Naive thymus-derived CD4-positive, alpha-beta T cell (primary cell): ENCODE measurements around the gene SNAPC2. TPM values are rescaled to one million over a fixed set of nuclear protein-coding genes. Genes with fewer than 3 reads are reported as not detected.

Source experiments
- ATAC-seq: fragments of 150-1000 bp; cut with Tn5 transposase; 2 replicates; pipeline ENCODE4 v1.10.0; 2021; ENCODE audit warnings: mild to moderate bottlenecking, moderate library complexity
- CTCF ChIA-PET: fragments of 350-600 bp; sonication (Branson Sonifier 250); formaldehyde crosslinking; loops from one replicate; lab custom pipeline; 2021; ENCODE audit warnings: antibody characterized with exemption; lab: Charles Lee
- POLR2A ChIA-PET: fragments of 350-600 bp; sonication (Branson Sonifier 250); formaldehyde crosslinking; loops from one replicate; lab custom pipeline; 2021; ENCODE audit warnings: antibody characterized with exemption, inconsistent platforms; lab: Charles Lee
- DNase-seq, 9 donors: peaks; one replicate each; pipeline versions ENCODE4 v3.0.0 to v3.0.0-alpha.2; 2020 to 2022; ENCODE audit warnings: mixed read lengths in 1 of 9
- H3K27ac ChIP-seq: one replicate; pipeline ENCODE4 v1.7.0; 2013; ENCODE audit warnings: mild to moderate bottlenecking, low read depth, low read length, moderate library complexity
- H3K27me3 ChIP-seq, 2 donors: one replicate each; pipeline ENCODE4 v1.7.0; 2013; ENCODE audit warnings: low read length in 2 of 2, mild to moderate bottlenecking in 2 of 2, moderate library complexity in 2 of 2; ENCODE audit not compliant: control insufficient read depth in 2 of 2, insufficient read depth in 2 of 2
- H3K36me3 ChIP-seq, 3 experiments: 1 replicate in 2 of 3; 2 replicates in 1 of 3; pipeline ENCODE4 v1.7.0; 2013; ENCODE audit warnings: low read length in 3 of 3, mild to moderate bottlenecking in 3 of 3, moderate library complexity in 1 of 3; ENCODE audit not compliant: insufficient read depth in 3 of 3, control insufficient read depth in 2 of 3
- H3K4me1 ChIP-seq, 2 donors: one replicate each; pipeline ENCODE4 v1.7.0; 2013; ENCODE audit warnings: low read length in 2 of 2, mild to moderate bottlenecking in 2 of 2, moderate library complexity in 1 of 2; ENCODE audit not compliant: control insufficient read depth in 2 of 2, insufficient read depth in 2 of 2
- H3K4me3 ChIP-seq: 2 replicates; pipeline ENCODE4 v1.7.0; 2013; ENCODE audit warnings: mild to moderate bottlenecking, low read length
- H3K9me3 ChIP-seq, 3 experiments: 1 replicate in 2 of 3; 2 replicates in 1 of 3; pipeline ENCODE4 v1.7.0; 2013; ENCODE audit warnings: low read length in 3 of 3; ENCODE audit not compliant: control insufficient read depth in 2 of 3
- H3K27ac Mint-ChIP-seq, 9 donors: one replicate each; pipeline ENCODE4 v1.8.0; 2020 to 2022; ENCODE audit warnings: mixed read lengths in 9 of 9, mild to moderate bottlenecking in 8 of 9, moderate library complexity in 5 of 9, inconsistent platforms in 2 of 9
- H3K27me3 Mint-ChIP-seq, 5 donors: one replicate each; pipeline ENCODE4 v1.8.0; 2021 to 2022; ENCODE audit warnings: mixed read lengths in 5 of 5, mild to moderate bottlenecking in 1 of 5
- H3K36me3 Mint-ChIP-seq, 5 donors: one replicate each; pipeline ENCODE4 v1.8.0; 2020 to 2022; ENCODE audit warnings: mixed read lengths in 5 of 5, mild to moderate bottlenecking in 3 of 5, inconsistent platforms in 1 of 5
- H3K4me1 Mint-ChIP-seq, 7 donors: one replicate each; pipeline ENCODE4 v1.8.0; 2020 to 2022; ENCODE audit warnings: mixed read lengths in 7 of 7, mild to moderate bottlenecking in 3 of 7, inconsistent platforms in 1 of 7
- H3K4me3 Mint-ChIP-seq, 10 donors: one replicate each; pipeline ENCODE4 v1.8.0; 2020 to 2022; ENCODE audit warnings: mild to moderate bottlenecking in 10 of 10, mixed read lengths in 10 of 10, moderate library complexity in 6 of 10, inconsistent platforms in 2 of 10
- H3K9me3 Mint-ChIP-seq, 11 donors: one replicate each; pipeline ENCODE4 v1.8.0; 2020 to 2022; ENCODE audit warnings: mixed read lengths in 11 of 11, mild to moderate bottlenecking in 4 of 11, inconsistent platforms in 1 of 11, moderate library complexity in 1 of 11
- intact Hi-C, 2 donors: fragments of 100-400 bp; cut with micrococcal nuclease; formaldehyde crosslinking; loops; one replicate each; pipeline ENCODE4 v1.15.1; 2023
- polyA plus RNA-seq, 2 donors: library from polyadenylated mRNA; unstranded; fragments of 300-500 nt; fragmentation: Illumina TruSeq; gene quantifications; one replicate each; pipeline ENCODE4 v1.2.3, GENCODE V29; 2021
- total RNA-seq, 6 experiments: library from RNA in 5 of 6; stranded (reverse) in 5 of 6; gene quantifications; 1 replicate in 5 of 6; 2 replicates in 1 of 6; pipeline ENCODE4 v1.2.3 and lab custom pipeline; 2021 to 2026

SNAPC2 gene
- total and polyA plus RNA-seq, 7 experiments from 2014 or later: 11.5 to 24.4 (median 18.2) TPM

DNA sequence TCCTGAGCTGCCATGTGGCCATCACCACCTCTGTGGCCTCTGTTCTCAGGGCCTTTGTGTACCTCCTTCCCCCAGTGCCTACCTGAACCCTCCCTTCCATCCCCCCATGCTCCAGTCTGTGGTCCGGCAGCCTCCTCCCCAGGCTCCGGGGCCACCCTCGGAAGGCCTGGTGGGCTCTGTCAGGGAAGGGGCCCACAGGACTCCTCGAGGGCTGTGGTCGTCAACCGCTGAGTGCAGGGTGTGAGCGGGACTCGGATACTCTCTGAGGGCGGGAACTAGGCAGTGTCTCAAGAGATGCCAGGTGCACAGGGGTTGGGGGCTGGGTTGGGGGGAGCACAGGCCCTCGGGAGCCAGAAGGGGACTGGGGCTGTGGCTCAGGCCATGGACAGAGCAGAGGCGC lies 12.6 kb upstream of the SNAPC2 start:
- ChIA-PET CTCF (interaction anchor here (1.3 kb wide), 1 partner anchor 10 kb away, joined by 3 read pairs; no protein-coding TSS in a partner anchor), POLR2A (interaction anchor here (0.7 to 1.6 kb wide), 2 partner anchors 13 to 247 kb away, joined by 3 to 8 read pairs; partner anchors contain the start of gene SNAPC2)
- no peak for ATAC-seq
- DNase-seq: no peak
- Histone ChIP-seq H3K27me3 (no peaks in the 10 kb centered on the region), H3K4me1 (peaks cover 19 to 22% of the 10 kb centered on the region in 2 donors), H3K4me3 (no peak overlapping the region), H3K27ac (no peak overlapping the region), H3K9me3 (no peaks in the 10 kb centered on the region), H3K36me3 (peaks cover 0 to 56% (median 4%) of the 10 kb centered on the region in 3 experiments)
- peaks cover 0 to 8% (median 0%) of the 10 kb centered on the region in 11 donors for H3K9me3 Mint-ChIP-seq
- H3K36me3 Mint-ChIP-seq: peaks cover 0 to 24% (median 7%) of the 10 kb centered on the region in 5 donors
- H3K4me1 Mint-ChIP-seq: peaks cover 12 to 35% (median 26%) of the 10 kb centered on the region in 7 donors
- H3K4me3 Mint-ChIP-seq: peak overlapping the region in 1 of 10 donors; percentile 23
- intact Hi-C loops: no loop called here
- peaks cover 0 to 3% (median 0%) of the 10 kb centered on the region in 5 donors for H3K27me3 Mint-ChIP-seq
- no peak overlapping the region for H3K27ac Mint-ChIP-seq

DNA sequence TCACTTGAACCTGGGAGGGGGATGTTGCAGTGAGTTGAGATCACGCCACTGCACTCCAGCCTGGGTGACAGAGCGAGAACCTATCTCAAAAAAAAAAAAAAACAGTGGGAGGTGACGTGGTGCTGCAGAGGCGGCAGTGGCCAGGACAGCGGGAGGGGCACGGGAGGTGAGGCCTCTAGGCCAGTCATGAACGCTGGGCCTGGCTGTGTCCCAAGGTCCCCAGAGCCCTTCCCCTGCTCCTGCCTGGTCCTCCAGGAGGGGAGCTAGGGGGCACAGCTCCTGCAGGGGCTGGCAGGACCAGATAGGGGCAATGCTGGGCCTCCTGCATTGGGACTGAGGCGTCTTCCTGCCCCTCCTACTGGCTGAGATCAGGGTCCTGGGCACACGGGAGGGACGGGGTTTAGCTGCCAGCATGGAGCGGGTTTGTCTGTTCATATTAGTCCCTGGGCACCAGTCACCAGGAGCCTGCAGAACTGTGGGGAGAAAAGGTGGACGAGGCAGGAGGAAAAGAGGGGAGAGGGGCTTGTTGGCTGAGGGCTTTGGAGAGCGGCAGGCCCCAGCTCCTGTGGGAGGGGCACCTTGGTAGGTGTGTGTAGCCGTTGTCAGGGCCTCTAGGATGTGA lies 11.9 kb upstream of the SNAPC2 start:
- no peak for ATAC-seq
- POLR2A ChIA-PET: interaction anchor here (0.6 to 1.6 kb wide), 3 partner anchors 12 to 247 kb away, joined by 3 to 8 read pairs (median 4); partner anchors contain the start of gene SNAPC2
- peaks cover 12 to 33% (median 25%) of the 10 kb centered on the region in 7 donors for H3K4me1 Mint-ChIP-seq
- peaks cover 0 to 3% (median 0%) of the 10 kb centered on the region in 5 donors for H3K27me3 Mint-ChIP-seq
- CTCF ChIA-PET: interaction anchor here (1.3 kb wide), 1 partner anchor 10 kb away, joined by 3 read pairs; no protein-coding TSS in a partner anchor
- H3K4me3 Mint-ChIP-seq: peak overlapping the region in 1 of 10 donors; percentile 23
- intact Hi-C loops: no loop called here
- H3K27me3 ChIP-seq: no peaks in the 10 kb centered on the region
- H3K9me3 Mint-ChIP-seq: peaks cover 0 to 5% (median 0%) of the 10 kb centered on the region in 11 donors
- DNase-seq: no peak
- no peak overlapping the region for H3K4me3 ChIP-seq
- H3K36me3 ChIP-seq: peaks cover 0 to 62% (median 4%) of the 10 kb centered on the region in 3 experiments
- peaks cover 15 to 17% of the 10 kb centered on the region in 2 donors for H3K4me1 ChIP-seq
- no peak overlapping the region for H3K27ac Mint-ChIP-seq
- no peaks in the 10 kb centered on the region for H3K9me3 ChIP-seq
- H3K36me3 Mint-ChIP-seq: peaks cover 5 to 29% (median 12%) of the 10 kb centered on the region in 5 donors
- H3K27ac ChIP-seq: no peak overlapping the region

DNA sequence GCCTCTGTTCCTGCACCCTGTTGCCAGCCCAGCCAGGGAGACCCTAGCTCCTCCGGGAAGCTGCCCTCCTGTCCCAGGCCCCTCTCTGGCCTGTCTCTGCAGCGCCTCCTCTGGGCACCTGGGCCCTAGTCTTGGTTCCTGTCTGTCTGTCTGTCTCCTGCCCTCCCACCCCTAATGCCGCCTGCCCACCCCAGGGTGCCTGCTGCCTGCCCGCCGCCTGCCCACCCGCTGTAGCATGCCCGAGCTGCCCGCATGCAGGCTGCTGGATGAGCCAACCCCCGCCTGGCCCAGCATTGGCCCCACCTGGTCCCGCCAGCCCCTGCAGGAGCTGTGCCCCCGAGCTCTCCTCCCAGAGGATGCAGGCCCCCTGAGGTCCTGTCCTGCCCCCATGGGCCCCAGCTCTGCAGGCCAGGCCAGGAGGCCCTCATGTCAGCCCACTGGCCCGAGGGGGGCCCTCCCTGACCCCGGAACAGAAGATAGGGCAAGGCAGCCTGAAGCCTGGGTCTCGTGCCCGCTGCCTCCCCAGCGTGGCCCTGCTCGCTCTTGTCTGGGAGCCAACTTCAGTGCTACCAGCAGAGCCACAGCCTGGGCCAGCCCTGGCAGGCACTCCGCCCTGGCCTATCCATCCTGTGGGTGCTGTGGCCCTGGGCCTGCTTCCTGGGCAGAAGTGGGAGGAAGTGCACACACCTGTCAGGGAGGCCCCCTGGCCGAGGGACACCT lies 11.2 kb upstream of the SNAPC2 start:
- POLR2A ChIA-PET: interaction anchor here (0.6 to 1.6 kb wide), 2 partner anchors 11 to 19 kb away, joined by 4 to 8 read pairs; partner anchors contain the start of gene SNAPC2
- intact Hi-C loops: no loop called here
- peaks cover 0 to 2% (median 0%) of the 10 kb centered on the region in 11 donors for H3K9me3 Mint-ChIP-seq

DNA sequence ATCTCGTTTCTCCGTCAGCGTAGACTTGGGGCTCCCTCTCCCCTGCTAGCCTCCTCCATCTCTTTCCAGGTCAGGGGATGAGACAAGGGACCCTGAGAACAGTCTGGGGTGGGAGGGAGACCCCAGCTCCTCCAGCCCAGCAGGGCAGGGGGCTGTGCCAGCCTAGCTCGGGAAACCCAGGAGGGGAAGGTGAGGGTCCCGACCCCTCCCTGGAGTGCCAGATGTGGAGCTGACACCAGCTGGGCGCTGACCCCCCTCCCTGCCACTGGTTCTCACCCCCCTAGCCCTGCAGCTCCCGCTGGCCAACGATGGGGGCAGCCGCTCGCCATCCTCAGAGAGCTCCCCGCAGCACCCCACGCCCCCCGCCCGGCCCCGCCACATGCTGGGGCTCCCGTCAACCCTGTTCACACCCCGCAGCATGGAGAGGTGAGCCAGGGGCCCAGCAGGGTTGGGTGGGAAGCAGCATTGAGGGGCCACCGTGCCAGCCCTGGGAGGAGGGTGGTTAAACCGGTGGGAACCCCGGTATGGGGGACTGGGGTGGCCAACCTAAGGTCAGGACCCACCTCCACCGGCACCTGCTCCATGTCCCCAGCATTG lies 10.6 kb upstream of the SNAPC2 start:
- Mint-ChIP-seq H3K36me3 (peaks cover 5 to 29% (median 10%) of the 10 kb centered on the region in 5 donors), H3K4me1 (peaks cover 12 to 31% (median 20%) of the 10 kb centered on the region in 7 donors), H3K27ac (no peak overlapping the region), H3K27me3 (peaks cover 0 to 4% (median 0%) of the 10 kb centered on the region in 5 donors), H3K4me3 (no peak overlapping the region), H3K9me3 (peaks cover 0 to 2% (median 0%) of the 10 kb centered on the region in 11 donors)
- H3K4me1 ChIP-seq: peaks cover 11 to 12% of the 10 kb centered on the region in 2 donors
- DNase-seq (no peak), ATAC-seq (no peak)
- H3K4me3 ChIP-seq: no peak overlapping the region
- POLR2A ChIA-PET: no interaction called here
- no peak overlapping the region for H3K27ac ChIP-seq
- CTCF ChIA-PET: no interaction called here
- no peaks in the 10 kb centered on the region for H3K27me3 ChIP-seq
- no peaks in the 10 kb centered on the region for H3K9me3 ChIP-seq
- H3K36me3 ChIP-seq: peaks cover 0 to 63% (median 4%) of the 10 kb centered on the region in 3 experiments
- intact Hi-C loops: loop anchor here in 1 of 2 donors (10.0 kb wide), 1 partner anchor 1795 kb away; the partner anchor contains the start of gene RFX2

More for the DNA sequence above, 11.2 kb upstream of the SNAPC2 start:
- no peak overlapping the region for H3K4me3 ChIP-seq
- CTCF ChIA-PET: interaction anchor here (1.3 kb wide), 1 partner anchor 9 kb away, joined by 3 read pairs; no protein-coding TSS in a partner anchor
- H3K27ac ChIP-seq: no peak overlapping the region
- Mint-ChIP-seq H3K4me3 (no peak overlapping the region), H3K27ac (no peak overlapping the region), H3K36me3 (peaks cover 5 to 29% (median 11%) of the 10 kb centered on the region in 5 donors), H3K27me3 (no peaks in the 10 kb centered on the region), H3K4me1 (peaks cover 12 to 33% (median 21%) of the 10 kb centered on the region in 7 donors)
- peaks cover 0 to 63% (median 4%) of the 10 kb centered on the region in 3 experiments for H3K36me3 ChIP-seq
- DNase-seq: no peak
- no peak for ATAC-seq
- H3K27me3 ChIP-seq: no peaks in the 10 kb centered on the region
- no peaks in the 10 kb centered on the region for H3K9me3 ChIP-seq
- H3K4me1 ChIP-seq: peaks cover 15 to 17% of the 10 kb centered on the region in 2 donors

DNA sequence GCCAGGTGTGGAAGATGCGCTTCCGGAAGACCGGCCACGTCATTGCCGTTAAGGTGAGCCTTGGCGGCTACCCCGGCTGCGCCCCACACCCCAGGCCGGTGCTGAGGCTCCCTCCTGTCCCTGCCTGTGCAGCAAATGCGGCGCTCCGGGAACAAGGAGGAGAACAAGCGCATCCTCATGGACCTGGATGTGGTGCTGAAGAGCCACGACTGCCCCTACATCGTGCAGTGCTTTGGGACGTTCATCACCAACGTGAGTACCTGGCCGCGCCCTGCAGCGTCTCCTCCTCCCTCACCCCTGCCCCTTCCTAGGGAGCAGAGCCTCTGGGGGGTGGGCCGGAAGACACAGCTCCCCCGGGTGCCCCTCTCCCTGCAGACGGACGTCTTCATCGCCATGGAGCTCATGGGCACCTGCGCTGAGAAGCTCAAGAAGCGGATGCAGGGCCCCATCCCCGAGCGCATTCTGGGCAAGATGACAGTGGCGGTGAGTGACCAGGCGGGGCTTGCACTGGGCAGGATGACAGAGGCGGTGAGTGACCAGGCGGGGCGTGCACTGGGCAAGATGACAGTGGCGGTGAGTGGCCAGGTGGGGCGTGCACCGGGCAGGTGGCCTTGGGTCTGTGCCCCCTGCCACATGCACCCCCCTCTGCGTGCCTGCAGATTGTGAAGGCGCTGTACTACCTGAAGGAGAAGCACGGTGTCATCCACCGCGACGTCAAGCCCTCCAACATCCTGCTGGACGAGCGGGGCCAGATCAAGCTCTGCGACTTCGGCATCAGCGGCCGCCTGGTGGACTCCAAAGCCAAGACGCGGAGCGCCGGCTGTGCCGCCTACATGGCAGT lies 9.6 kb upstream of the SNAPC2 start:
- H3K36me3 Mint-ChIP-seq: peaks cover 4 to 22% (median 10%) of the 10 kb centered on the region in 5 donors
- Histone ChIP-seq H3K4me3 (no peak overlapping the region), H3K36me3 (peaks cover 0 to 59% (median 4%) of the 10 kb centered on the region in 3 experiments), H3K27me3 (peaks cover 0 to 3% of the 10 kb centered on the region in 2 donors), H3K9me3 (no peaks in the 10 kb centered on the region), H3K4me1 (peaks cover 1 to 3% of the 10 kb centered on the region in 2 donors), H3K27ac (no peak overlapping the region)
- H3K4me3 Mint-ChIP-seq: no peak overlapping the region
- DNase-seq (no peak), ATAC-seq (no peak)
- peaks cover 0 to 11% (median 3%) of the 10 kb centered on the region in 5 donors for H3K27me3 Mint-ChIP-seq
- intact Hi-C loops: loop anchor here in 1 of 2 donors (10.0 kb wide), 1 partner anchor 1796 kb away; the partner anchor contains the start of gene RFX2
- no peak overlapping the region for H3K27ac Mint-ChIP-seq
- peaks cover 2 to 24% (median 12%) of the 10 kb centered on the region in 7 donors for H3K4me1 Mint-ChIP-seq
- POLR2A ChIA-PET: no interaction called here
- CTCF ChIA-PET: interaction anchor here (0.5 to 0.6 kb wide), 2 partner anchors 11 to 85 kb away, joined by 3 to 7 read pairs; no protein-coding TSS in a partner anchor
- H3K9me3 Mint-ChIP-seq: peaks cover 0 to under 1% (median 0%) of the 10 kb centered on the region in 11 donors
